ENCODE results near the gene CRYGN. TPM values are rescaled to one million over a fixed set of nuclear protein-coding genes. Genes with fewer than 3 reads are reported as not detected.
A peak's percentile ranks its signal among the peaks of the same experiment; 100 is the strongest.

The CRYGN gene
- total RNA-seq, 4 donors from 2014 or later = not detected

GRCh38 chr7:151429237-151429559 is 10.7 kb downstream of the CRYGN start:
- H3K4me1 ChIP-seq = peaks cover 0 to 6% (median 0%) of the 10 kb centered on the region in 4 donors
- no peaks in the 10 kb centered on the region for H3K27me3 ChIP-seq
- no peaks in the 10 kb centered on the region for H3K9me3 ChIP-seq
- peak overlapping the region in 3 of 4 donors; percentile 39 to 58 (median 58) for H3K27ac ChIP-seq
- DNase-seq = no peak
- H3K4me3 ChIP-seq = no peak overlapping the region
- TF ChIP-seq POLR2A (IDR thresholded peaks at IDR 0.05) (no peak), CTCF (IDR thresholded peaks at IDR 0.05) (no peak)
- H3K36me3 ChIP-seq = no peaks in the 10 kb centered on the region

- Histone ChIP-seq H3K4me1 (peaks cover 0 to 6% (median 0%) of the 10 kb centered on the region in 4 donors), H3K27ac (peak overlapping the region in 3 of 4 donors; percentile 39 to 58 (median 58)), H3K27me3 (no peaks in the 10 kb centered on the region), H3K9me3 (no peaks in the 10 kb centered on the region), H3K36me3 (no peaks in the 10 kb centered on the region), H3K4me3 (no peak overlapping the region)
- TF ChIP-seq POLR2A (IDR thresholded peaks at IDR 0.05) (no peak), CTCF (IDR thresholded peaks at IDR 0.05) (no peak)
- no peak for DNase-seq
Observed at GRCh38 chr7:151428378-151429236, 11.3 kb downstream of the CRYGN start.

GRCh38 chr7:151427705-151428377 is 12.1 kb downstream of the CRYGN start:
- Histone ChIP-seq H3K4me3 (no peak overlapping the region), H3K27ac (peak overlapping the region in 3 of 4 donors; percentile 39 to 73 (median 68))
- no peak for TF ChIP-seq CTCF (IDR thresholded peaks at IDR 0.05)
- TF ChIP-seq POLR2A (IDR thresholded peaks at IDR 0.05) = no peak

GRCh38 chr7:151426904-151427704 is 12.8 kb downstream of the CRYGN start:
- Histone ChIP-seq H3K4me1 (peaks cover 0 to 6% (median 0%) of the 10 kb centered on the region in 4 donors), H3K36me3 (no peaks in the 10 kb centered on the region), H3K27ac (peak overlapping the region in 3 of 4 donors; percentile 32 to 73 (median 68)), H3K9me3 (no peaks in the 10 kb centered on the region), H3K27me3 (no peaks in the 10 kb centered on the region), H3K4me3 (no peak overlapping the region)
- DNase-seq = no peak
- TF ChIP-seq CTCF (IDR thresholded peaks at IDR 0.05) = no peak
- TF ChIP-seq POLR2A (IDR thresholded peaks at IDR 0.05) = no peak

More at GRCh38 chr7:151427705-151428377, 12.1 kb downstream of the CRYGN start:
- no peaks in the 10 kb centered on the region for H3K36me3 ChIP-seq
- DNase-seq = no peak
- no peaks in the 10 kb centered on the region for H3K9me3 ChIP-seq
- peaks cover 0 to 6% (median 0%) of the 10 kb centered on the region in 4 donors for H3K4me1 ChIP-seq
- no peaks in the 10 kb centered on the region for H3K27me3 ChIP-seq

GRCh38 chr7:151426441-151426903 is 13.5 kb downstream of the CRYGN start:
- Histone ChIP-seq H3K27ac (peak overlapping the region; percentile 32 to 73 (median 66)), H3K4me3 (no peak overlapping the region), H3K4me1 (peaks cover 0 to 6% (median 0%) of the 10 kb centered on the region in 4 donors), H3K9me3 (no peaks in the 10 kb centered on the region), H3K36me3 (no peaks in the 10 kb centered on the region), H3K27me3 (no peaks in the 10 kb centered on the region)
- TF ChIP-seq POLR2A (IDR thresholded peaks at IDR 0.05) = no peak
- TF ChIP-seq CTCF (IDR thresholded peaks at IDR 0.05) = no peak
- DNase-seq = peak in 1 of 3 donors; percentile 73
